ENCODE measurements around the gene CD27. TPM values are rescaled to one million over a fixed set of nuclear protein-coding genes. Genes with fewer than 3 reads are reported as not detected.
"Not testable (repeated sequence)": the region's sequence is repeated elsewhere in the genome, so short reads cannot be mapped to it uniquely, and the experiment has no call there.

CD27 gene
- total RNA-seq, 2 experiments from 2014 or later: 175 to 181 TPM

DNA sequence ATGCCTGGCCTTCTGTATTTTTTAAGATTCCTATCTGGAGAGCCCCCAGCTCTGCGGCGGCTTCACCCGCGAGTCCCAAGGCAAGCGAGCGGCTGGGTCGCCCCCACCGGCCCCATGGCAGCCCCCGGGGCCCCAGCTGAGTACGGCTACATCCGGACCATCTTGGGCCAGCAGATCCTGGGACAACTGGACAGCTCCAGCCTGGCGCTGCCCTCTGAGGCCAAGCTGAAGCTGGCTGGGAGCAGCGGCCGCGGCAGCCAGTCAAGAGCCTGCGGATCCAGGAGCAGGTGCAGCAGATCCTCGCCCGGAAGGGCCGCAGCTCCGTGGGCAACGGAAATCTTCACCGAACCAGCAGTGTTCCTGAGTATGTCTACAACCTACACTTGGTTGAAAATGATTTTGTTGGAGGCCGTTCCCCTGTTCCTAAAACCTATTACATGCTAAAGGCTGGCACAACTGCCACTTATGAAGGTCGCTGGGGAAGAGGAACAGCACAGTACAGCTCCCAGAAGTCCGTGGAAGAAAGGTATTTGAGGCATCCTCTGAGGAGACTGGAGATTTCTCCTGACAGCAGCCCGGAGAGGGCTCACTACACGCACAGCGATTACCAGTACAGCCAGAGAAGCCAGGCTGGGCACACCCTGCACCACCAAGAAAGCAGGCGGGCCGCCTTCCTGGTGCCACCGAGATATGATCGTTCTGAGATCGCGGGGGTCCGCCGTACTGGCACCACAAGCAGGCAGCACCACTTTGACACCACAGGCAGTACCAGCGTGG lies 33.0 kb downstream of the CD27 start:
- not testable (repeated sequence) for H3K9me3 Mint-ChIP-seq, H3K27ac Mint-ChIP-seq, H3K4me3 Mint-ChIP-seq, DNase-seq, H3K4me1 Mint-ChIP-seq, H3K27me3 Mint-ChIP-seq, H3K36me3 Mint-ChIP-seq

DNA sequence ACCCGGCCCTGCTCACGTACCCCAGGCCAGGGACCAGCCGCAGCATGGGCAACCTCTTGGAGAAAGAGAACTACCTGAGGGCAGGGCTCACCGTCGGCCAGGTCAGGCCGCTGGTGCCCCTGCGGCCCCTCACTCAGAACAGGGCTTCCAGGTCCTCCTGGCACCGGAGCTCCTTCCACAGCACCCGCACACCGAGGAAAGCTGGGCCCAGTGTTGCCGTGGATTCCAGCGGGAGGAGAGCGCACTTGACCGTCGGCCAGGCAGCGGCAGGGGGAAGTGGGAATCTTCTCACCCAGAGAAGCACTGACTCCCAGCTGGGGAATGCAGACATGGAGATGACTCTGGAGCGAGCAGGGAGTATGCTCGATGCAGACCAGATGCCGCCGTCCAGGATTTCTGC lies 33.7 kb downstream of the CD27 start:
- no peaks in the 10 kb centered on the region for H3K36me3 Mint-ChIP-seq
- no peaks in the 10 kb centered on the region for H3K4me1 Mint-ChIP-seq
- no peak overlapping the region for H3K27ac Mint-ChIP-seq
- H3K4me3 Mint-ChIP-seq: no peak overlapping the region
- H3K9me3 Mint-ChIP-seq: peaks cover 1% of the 10 kb centered on the region
- DNase-seq: no peak
- no peaks in the 10 kb centered on the region for H3K27me3 Mint-ChIP-seq

DNA sequence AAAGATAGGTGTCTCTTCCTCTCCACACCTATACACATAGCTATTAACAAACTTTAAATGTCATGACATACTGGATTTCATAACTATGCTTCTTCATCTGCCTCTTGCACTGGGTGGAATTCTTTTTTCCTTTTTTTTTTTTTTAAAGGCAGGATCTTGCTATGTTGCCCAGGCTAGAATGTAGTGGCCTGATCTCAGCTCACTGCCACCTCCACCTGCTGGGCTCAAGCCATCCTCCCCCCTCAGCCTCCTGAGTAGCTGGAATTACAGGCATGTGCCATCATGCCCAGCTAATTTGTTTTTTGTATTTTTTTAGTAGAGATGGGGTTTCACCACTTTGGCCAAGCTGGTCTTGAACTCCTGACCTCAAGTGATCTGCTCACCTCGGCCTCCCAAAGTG lies 43.5 kb downstream of the CD27 start:
- peaks cover 13% of the 10 kb centered on the region for H3K36me3 Mint-ChIP-seq
- no peaks in the 10 kb centered on the region for H3K27me3 Mint-ChIP-seq
- no peak for DNase-seq
- peaks cover 8% of the 10 kb centered on the region for H3K4me1 Mint-ChIP-seq
- no peak overlapping the region for H3K27ac Mint-ChIP-seq
- H3K9me3 Mint-ChIP-seq: no peaks in the 10 kb centered on the region
- H3K4me3 Mint-ChIP-seq: no peak overlapping the region

DNA sequence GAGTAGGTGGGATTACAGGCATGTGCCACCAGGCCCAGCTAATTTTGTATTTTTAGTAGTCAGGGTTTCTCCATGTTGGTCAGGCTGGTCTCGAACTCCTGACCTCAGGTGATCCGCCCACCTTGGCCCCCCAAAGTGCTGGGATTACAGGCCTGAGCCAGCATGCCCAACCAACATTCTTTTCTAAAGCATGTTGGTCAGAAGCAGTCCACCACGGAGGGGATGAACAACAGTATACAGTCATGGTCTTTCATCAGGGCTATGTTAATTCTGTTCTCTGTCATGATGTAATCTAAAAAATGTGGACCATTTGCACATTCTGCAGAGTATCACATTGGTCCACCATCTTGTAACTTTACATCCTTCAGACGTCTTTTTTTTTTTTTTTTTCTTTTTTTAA lies 44.7 kb downstream of the CD27 start:
- no peak overlapping the region for H3K27ac Mint-ChIP-seq
- peaks cover 8% of the 10 kb centered on the region for H3K4me1 Mint-ChIP-seq
- no peak for DNase-seq
- no peaks in the 10 kb centered on the region for H3K27me3 Mint-ChIP-seq
- H3K9me3 Mint-ChIP-seq: no peaks in the 10 kb centered on the region
- H3K36me3 Mint-ChIP-seq: peaks cover 13% of the 10 kb centered on the region
- no peak overlapping the region for H3K4me3 Mint-ChIP-seq

DNA sequence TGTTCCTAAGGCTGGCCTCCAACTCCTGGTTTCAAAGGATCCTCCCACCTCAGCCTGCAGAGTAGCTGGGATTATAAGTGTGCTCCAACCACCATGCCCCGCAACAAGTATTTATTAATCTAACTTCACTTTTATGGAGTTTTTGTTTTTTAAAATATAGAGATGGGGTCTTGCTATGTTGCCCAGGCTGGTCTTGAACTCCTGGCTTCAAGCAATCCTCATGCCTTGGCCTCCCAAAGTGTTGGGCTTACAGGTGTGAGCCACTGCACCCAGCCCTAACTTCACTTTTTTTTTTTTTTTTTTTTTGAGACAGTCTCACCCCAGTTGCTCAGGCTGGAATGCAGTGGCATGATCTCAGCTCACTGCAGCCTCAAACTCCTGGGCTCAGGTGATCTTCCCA lies 45.9 kb downstream of the CD27 start:
- H3K27me3 Mint-ChIP-seq, H3K9me3 Mint-ChIP-seq, DNase-seq, H3K27ac Mint-ChIP-seq, H3K4me3 Mint-ChIP-seq: not testable (repeated sequence)
- Mint-ChIP-seq H3K4me1 (peaks cover 16% of the 10 kb centered on the region), H3K36me3 (peaks cover 25% of the 10 kb centered on the region)

DNA sequence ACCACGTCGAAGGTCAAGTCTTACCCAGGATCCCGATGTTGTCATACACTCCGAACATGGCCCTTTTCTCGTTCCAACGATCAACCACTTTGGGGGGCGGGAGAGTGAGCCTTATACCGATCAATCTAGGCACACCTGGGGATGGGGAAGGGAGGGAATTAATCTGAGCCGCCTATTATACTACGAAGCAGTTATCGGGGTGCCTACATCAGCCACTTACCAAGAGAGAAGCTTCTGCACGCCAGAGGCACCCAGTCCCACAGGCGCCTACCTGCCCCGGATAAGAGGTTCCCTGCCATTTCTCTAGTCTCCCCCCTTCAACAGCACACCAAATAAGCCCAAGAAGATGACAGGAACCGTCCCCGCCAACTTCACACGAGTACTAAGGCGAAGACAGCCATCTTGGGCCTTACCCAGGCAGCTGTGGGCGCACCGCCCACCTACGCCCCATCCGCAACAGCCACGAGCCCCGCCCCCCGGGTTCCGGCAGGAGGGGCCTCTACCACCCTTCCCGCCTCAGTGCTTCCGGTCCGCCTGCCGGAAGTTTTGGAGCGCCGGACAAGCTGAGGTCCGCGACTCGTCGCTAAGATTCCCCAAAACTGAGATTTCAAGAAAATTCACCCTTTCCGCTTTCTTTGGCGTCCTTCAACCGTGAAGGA lies 48.2 kb downstream of the CD27 start, which contains the start of gene MRPL51:
MRPL51 (minus strand) TSS at position 425 of the 659 bp plus-strand sequence; CDS start at position 299, 126 bp downstream.
- H3K4me3 Mint-ChIP-seq: peak within 1 kb of the TSS; percentile 89
- peaks cover 33% of the 10 kb centered on the region for H3K36me3 Mint-ChIP-seq
- no peaks in the 10 kb centered on the region for H3K27me3 Mint-ChIP-seq
- H3K4me1 Mint-ChIP-seq: peaks cover 32% of the 10 kb centered on the region
- no peaks in the 10 kb centered on the region for H3K9me3 Mint-ChIP-seq
- H3K27ac Mint-ChIP-seq: peak within 1 kb of the TSS; percentile 98
- DNase-seq: peak; percentile 99

DNA sequence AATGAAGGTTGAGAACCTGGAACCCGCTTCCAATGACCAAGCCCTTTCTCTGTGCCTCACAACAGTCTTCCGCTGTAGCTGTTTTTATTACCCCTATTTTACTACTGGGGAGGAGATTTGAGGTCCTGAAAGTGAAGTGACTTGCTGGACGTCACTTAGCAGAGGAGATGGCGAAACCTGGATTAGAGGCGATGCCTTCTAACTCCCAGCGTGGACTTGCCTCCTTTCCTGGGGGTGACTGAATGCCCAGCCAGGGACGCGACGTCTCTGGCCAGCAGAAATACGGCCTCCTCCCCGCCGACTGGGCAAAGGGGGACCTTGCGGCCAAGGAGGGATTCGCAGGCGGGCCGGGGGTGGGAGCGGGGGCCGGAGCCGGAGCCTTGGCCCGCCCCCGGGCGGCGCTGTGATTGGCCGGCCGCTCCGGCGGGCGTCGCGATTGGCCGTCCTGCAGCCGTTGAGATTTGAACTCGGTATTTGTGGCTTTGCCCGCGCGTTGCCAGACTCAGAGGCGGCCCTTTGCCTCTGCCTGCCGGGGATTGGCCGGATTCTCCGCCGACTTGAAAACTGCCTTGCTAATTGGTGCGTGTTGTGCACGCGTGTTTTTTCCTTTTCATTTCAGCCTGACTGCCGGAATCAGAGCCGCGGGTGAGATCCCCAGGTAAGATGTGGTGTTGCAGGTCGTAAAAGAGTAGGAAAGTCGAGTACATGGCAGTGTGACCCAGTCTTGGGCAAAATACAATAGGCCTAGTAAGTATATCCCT lies 48.9 kb downstream of the CD27 start, which contains the start of gene NCAPD2:
NCAPD2 (plus strand) TSS at position 606 of the 761 bp plus-strand sequence. CDS start 997 bp downstream, outside the sequence.
- Mint-ChIP-seq H3K27me3 (no peaks in the 10 kb centered on the region), H3K4me1 (peaks cover 32% of the 10 kb centered on the region), H3K27ac (peak within 1 kb of the TSS; percentile 98), H3K9me3 (no peaks in the 10 kb centered on the region), H3K36me3 (peaks cover 33% of the 10 kb centered on the region), H3K4me3 (peak within 1 kb of the TSS; percentile 89)
- peak; percentile 96 for DNase-seq

DNA sequence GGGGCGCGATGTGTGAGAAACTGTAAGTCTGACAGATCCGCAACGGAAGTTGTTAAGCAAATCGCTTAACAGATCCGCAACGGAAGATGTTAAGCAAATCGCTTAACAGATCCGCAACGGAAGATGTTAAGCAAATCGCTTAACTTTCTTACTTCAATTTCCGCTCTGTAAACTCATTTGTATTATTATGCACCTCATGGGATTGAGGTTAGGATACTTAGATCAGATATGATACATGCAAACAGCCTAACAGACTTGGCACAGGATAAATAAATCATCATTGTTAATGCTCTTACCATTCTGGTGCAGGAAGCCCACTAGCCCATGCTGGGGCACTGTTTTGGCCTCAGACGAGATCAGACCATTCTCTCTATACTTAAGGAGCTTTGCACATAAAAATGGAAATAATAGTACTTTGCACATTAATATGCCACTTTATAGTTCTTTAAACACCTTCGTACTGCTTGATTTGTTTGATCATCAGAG lies 49.5 kb downstream of the CD27 start:
- H3K36me3 Mint-ChIP-seq: peaks cover 33% of the 10 kb centered on the region
- H3K9me3 Mint-ChIP-seq: no peaks in the 10 kb centered on the region
- H3K4me1 Mint-ChIP-seq: peaks cover 32% of the 10 kb centered on the region
- H3K4me3 Mint-ChIP-seq: peak overlapping the region; percentile 88
- peak overlapping the region; percentile 98 for H3K27ac Mint-ChIP-seq
- H3K27me3 Mint-ChIP-seq: no peaks in the 10 kb centered on the region
- peak; percentile 4 for DNase-seq

DNA sequence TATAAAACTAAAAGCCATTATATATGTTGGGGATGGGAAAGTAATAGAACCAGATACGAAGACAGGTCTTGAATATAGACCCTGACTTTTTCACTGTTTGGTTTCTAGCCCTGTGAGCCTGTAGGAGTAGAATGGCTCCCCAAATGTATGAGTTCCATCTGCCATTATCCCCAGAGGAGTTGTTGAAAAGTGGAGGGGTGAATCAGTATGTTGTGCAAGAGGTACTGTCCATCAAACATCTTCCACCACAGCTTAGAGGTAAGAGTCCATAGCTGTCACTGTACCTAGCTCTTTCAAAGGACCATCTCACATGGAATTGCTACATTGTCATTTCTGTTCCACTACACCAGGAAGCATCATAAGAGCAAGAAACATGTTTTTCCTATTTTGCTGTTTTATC lies 50.2 kb downstream of the CD27 start:
- H3K36me3 Mint-ChIP-seq: peaks cover 34% of the 10 kb centered on the region
- H3K27me3 Mint-ChIP-seq: no peaks in the 10 kb centered on the region
- no peaks in the 10 kb centered on the region for H3K9me3 Mint-ChIP-seq
- H3K27ac Mint-ChIP-seq: peak overlapping the region; percentile 98
- peaks cover 32% of the 10 kb centered on the region for H3K4me1 Mint-ChIP-seq
- H3K4me3 Mint-ChIP-seq: peak overlapping the region; percentile 88
- DNase-seq: no peak

DNA sequence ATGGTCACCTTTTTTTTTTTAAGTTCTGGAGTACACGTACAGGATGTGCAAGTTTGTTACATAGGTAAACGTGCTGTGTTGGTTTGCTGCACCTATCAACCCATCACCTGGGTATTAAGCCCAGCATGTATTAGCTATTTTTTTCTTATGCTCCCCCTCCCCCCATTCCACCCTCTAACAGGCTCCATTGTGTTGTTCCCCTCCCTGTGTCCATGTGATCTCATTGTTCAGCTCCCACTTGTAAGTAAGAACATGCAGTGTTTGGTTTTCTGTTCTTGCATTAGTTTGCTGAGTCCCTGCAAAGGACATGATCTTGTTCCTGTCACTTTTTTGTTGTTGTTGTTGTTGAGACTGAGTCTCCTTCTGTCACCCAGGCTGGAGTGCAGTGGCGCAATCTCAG lies 52.5 kb downstream of the CD27 start:
- peaks cover 26% of the 10 kb centered on the region for H3K4me1 Mint-ChIP-seq
- not testable (repeated sequence) for H3K4me3 Mint-ChIP-seq, H3K27me3 Mint-ChIP-seq, H3K9me3 Mint-ChIP-seq, DNase-seq
- peaks cover 22% of the 10 kb centered on the region for H3K36me3 Mint-ChIP-seq
- peak overlapping the region; percentile 5 for H3K27ac Mint-ChIP-seq

DNA sequence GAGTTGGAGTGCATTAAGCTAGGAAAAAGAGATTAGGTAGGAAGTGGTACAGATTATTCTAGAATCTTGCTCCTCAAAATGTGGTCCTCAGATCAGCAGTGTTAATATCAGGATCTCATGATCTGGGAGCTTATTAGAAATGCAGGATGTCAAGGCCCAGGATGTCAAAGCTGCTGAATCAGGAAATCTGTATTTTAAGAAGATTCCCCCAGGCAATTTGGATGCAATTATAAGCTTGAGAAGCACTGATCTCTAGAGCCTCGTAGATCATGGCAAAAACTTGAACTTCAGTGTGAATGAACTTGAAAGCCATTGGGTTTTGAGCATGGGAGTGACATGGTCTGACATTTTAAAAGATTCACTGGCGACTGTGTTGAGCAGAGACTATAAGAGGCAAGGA lies 55.7 kb downstream of the CD27 start:
- Mint-ChIP-seq H3K4me3 (no peak overlapping the region), H3K9me3 (no peaks in the 10 kb centered on the region), H3K4me1 (peaks cover 18% of the 10 kb centered on the region), H3K36me3 (peaks cover 18% of the 10 kb centered on the region), H3K27me3 (no peaks in the 10 kb centered on the region), H3K27ac (no peak overlapping the region)
- no peak for DNase-seq

Other genes with a start within 250 kb of the CD27 start
- gene CD9, start 244.6 kb upstream of the CD27 start, total RNA-seq: 10 to 100 TPM; 16.2 to 18.1 TPM
- gene PLEKHG6, start 134.3 kb upstream of the CD27 start, total RNA-seq: under 1 TPM; 0.10 to 0.52 TPM
- 10 to 100 TPM; 44.8 to 49.1 TPM for gene TNFRSF1A, start 102.9 kb upstream of the CD27 start, total RNA-seq
- 1 to 10 TPM; 2.7 to 3.7 TPM for gene SCNN1A, start 69.4 kb upstream of the CD27 start, total RNA-seq
- gene LTBR, start 60.8 kb upstream of the CD27 start, total RNA-seq: 1 to 10 TPM; 1.1 to 1.5 TPM
- gene TAPBPL, start 7.1 kb downstream of the CD27 start, total RNA-seq: 10 to 100 TPM; 23.7 to 26.6 TPM
- 10 to 100 TPM; 34.8 to 35.7 TPM for gene VAMP1, start 25.7 kb downstream of the CD27 start, total RNA-seq
- gene MRPL51, start 48.3 kb downstream of the CD27 start, total RNA-seq: 100 to 1,000 TPM; 311 to 312 TPM
- 100 to 1,000 TPM; 167 to 171 TPM for gene NCAPD2, start 49.1 kb downstream of the CD27 start, total RNA-seq
- gene GAPDH, start 89.6 kb downstream of the CD27 start, total RNA-seq: 1,000 to 10,000 TPM; 8,986 to 9,154 TPM
- 1 to 10 TPM; 7.2 to 8.1 TPM for gene IFFO1, start 111.1 kb downstream of the CD27 start, total RNA-seq
- 100 to 1,000 TPM; 151 to 153 TPM for gene NOP2, start 123.3 kb downstream of the CD27 start, total RNA-seq
- gene CHD4, start 162.4 kb downstream of the CD27 start, total RNA-seq: 100 to 1,000 TPM; 262 to 293 TPM
- 1 to 10 TPM; 7.3 to 7.9 TPM for gene LPAR5, start 191.0 kb downstream of the CD27 start, total RNA-seq
- 1 to 10 TPM in 1 of 2 experiments, under 1 TPM in 1; 0.86 to 1.2 TPM for gene ACRBP, start 202.5 kb downstream of the CD27 start, total RNA-seq
- 10 to 100 TPM; 10.9 to 11.1 TPM for gene ING4, start 218.2 kb downstream of the CD27 start, total RNA-seq
- gene ZNF384, start 244.4 kb downstream of the CD27 start, total RNA-seq: 10 to 100 TPM; 60.6 to 61.8 TPM

All from activated naive CD8-positive, alpha-beta T cell treated with anti-CD3 and anti-CD28 coated beads for 36 hours (primary cell).